Measurements from ENCODE around the gene TRIO.

Gene TRIO

GRCh38 chr5:14337593-14337992 is 194.5 kb downstream of the TRIO start:
- DNase-seq = no peak

- DNase-seq = no peak
Measured at GRCh38 chr5:14339468-14339867, 196.3 kb downstream of the TRIO start.

- no peak for DNase-seq
Measured at GRCh38 chr5:14341571-14342230, 198.6 kb downstream of the TRIO start.

GRCh38 chr5:14342306-14342705 is 199.2 kb downstream of the TRIO start:
- DNase-seq = no peak

- no peak for DNase-seq
Measured at GRCh38 chr5:14343376-14343775, 200.2 kb downstream of the TRIO start.

GRCh38 chr5:14347522-14347921 is 204.4 kb downstream of the TRIO start:
- DNase-seq = no peak

- DNase-seq = no peak
Measured at GRCh38 chr5:14348142-14348541, 205.0 kb downstream of the TRIO start.

- no peak for DNase-seq
Measured at GRCh38 chr5:14349029-14349428, 205.9 kb downstream of the TRIO start.

- DNase-seq = no peak
Measured at GRCh38 chr5:14351086-14351661, 208.0 kb downstream of the TRIO start.

- DNase-seq = peak; percentile 49
Measured at GRCh38 chr5:14351845-14352712, 208.9 kb downstream of the TRIO start.

GRCh38 chr5:14353726-14354474 is 210.8 kb downstream of the TRIO start:
- no peak for DNase-seq

- DNase-seq = no peak
Measured at GRCh38 chr5:14355391-14355790, 212.2 kb downstream of the TRIO start.

- no peak for DNase-seq
Measured at GRCh38 chr5:14356305-14356704, 213.2 kb downstream of the TRIO start.

- DNase-seq = no peak
Measured at GRCh38 chr5:14357441-14357840, 214.3 kb downstream of the TRIO start.

GRCh38 chr5:14357851-14358250 is 214.7 kb downstream of the TRIO start:
- no peak for DNase-seq

GRCh38 chr5:14358536-14358935 is 215.4 kb downstream of the TRIO start:
- no peak for DNase-seq

GRCh38 chr5:14359069-14360043 is 216.2 kb downstream of the TRIO start:
- no peak for DNase-seq

- no peak for DNase-seq
Measured at GRCh38 chr5:14362491-14362890, 219.3 kb downstream of the TRIO start.

GRCh38 chr5:14364096-14364495 is 221.0 kb downstream of the TRIO start:
- no peak for DNase-seq

- no peak for DNase-seq
Measured at GRCh38 chr5:14364576-14365472, 221.7 kb downstream of the TRIO start.

Data from NCI-H526 treated with DMSO at 0.1 percent for 48 hours (cell line).